NB4 (cell line): ENCODE measurements around the gene OR6B2.
A peak's percentile ranks its signal among the peaks of the same experiment; 100 is the strongest.

Experiments used
- POLR2A ChIP-seq: IDR thresholded peaks from 2 replicates; pipeline ENCODE4 v1.6.1; 2011; ENCODE audit warnings: mild to moderate bottlenecking; ENCODE audit not compliant: insufficient read length; ENCODE audit errors: extremely low read depth
- TF ChIP-seq, protein P1 (sequence below): IDR thresholded peaks from one replicate; pipeline ENCODE4 v1.5.1; 2012; ENCODE audit warnings: low read depth, low read length

GRCh38 chr2:240021488-240022104 is 8.6 kb downstream of the OR6B2 start:
- TF ChIP-seq, protein P1, sequence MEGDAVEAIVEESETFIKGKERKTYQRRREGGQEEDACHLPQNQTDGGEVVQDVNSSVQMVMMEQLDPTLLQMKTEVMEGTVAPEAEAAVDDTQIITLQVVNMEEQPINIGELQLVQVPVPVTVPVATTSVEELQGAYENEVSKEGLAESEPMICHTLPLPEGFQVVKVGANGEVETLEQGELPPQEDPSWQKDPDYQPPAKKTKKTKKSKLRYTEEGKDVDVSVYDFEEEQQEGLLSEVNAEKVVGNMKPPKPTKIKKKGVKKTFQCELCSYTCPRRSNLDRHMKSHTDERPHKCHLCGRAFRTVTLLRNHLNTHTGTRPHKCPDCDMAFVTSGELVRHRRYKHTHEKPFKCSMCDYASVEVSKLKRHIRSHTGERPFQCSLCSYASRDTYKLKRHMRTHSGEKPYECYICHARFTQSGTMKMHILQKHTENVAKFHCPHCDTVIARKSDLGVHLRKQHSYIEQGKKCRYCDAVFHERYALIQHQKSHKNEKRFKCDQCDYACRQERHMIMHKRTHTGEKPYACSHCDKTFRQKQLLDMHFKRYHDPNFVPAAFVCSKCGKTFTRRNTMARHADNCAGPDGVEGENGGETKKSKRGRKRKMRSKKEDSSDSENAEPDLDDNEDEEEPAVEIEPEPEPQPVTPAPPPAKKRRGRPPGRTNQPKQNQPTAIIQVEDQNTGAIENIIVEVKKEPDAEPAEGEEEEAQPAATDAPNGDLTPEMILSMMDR, result peak; percentile 95
- TF ChIP-seq POLR2A, result no peak
